GM19455 (cell line): ENCODE results near the gene HOMER2.
"Not testable (repeated sequence)": the region's sequence is repeated elsewhere in the genome, so short reads cannot be mapped to it uniquely, and the experiment has no call there.

Experiments used
- ATAC-seq: cut with Tn5 transposase; IDR thresholded peaks from one replicate; pipeline ENCODE4 v1.9.1; 2021; ENCODE audit not compliant: unreplicated experiment

The HOMER2 gene

DNA sequence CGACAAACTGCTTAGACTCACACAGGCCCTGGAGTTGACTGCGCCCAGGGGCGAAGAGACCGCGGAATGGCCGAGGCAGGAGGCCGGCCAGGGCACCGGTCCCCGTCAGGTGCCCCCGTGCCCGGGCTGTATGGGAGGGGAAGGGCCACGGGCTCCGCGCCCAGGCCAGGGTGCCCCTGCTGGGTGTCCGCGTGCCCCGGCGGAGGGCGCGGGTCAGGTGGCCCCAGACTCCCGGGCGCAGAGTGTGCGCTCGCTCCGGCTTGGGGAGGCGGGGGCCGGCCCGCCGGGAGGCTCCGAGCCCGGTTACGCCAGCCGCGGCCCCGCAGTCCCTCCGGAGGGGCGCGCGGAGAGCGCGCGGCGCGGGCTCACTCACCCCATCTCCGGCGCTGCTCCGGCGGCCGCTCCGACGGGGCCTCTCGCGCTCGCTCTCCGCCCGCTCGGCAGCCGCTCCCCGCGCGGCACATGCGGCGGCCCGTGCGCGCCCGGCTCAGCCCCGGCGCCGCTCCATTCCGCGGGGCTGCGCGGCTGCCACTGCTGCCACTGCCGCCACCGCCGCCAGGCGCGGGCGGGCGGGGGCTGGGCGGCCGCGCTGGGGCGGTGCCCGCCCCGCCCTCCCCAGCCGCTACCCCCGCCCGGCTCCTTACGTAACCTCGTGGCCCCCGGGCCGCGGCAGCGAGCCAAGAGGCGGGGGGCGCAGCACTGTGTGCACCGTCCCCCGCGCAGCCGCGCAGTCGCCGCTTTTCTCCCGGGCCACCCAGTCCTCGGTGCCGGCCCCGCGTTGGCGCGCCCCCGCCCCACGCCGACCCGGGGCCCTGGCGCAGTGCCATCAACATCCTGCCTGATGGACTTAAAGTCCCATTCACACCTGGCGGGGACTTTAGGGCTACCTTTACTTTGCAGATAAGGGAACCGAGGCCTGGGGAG is at the start of gene HOMER2:
Gene HOMER2, minus strand, starts transcription at position 563 of the 924 bp plus-strand sequence. Its CDS starts 185 bp downstream, at position 378.
- ATAC-seq = no peak

DNA sequence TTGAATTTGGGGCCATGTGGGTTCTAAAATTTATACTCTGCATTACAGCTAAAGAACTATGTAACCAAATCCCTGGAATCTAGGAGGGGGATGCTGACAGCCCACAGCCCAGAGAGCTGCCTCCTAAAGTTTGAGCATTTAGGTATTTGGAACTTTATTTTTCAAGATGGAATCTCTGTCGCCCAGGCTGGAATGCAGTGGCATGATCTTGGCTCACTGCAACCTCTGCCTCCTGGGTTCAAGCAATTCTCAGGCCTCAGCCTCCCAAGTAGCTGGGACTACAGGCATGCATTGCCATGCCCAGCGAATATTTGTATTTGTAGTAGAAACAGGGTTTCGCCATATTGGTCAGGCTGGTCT is 48.1 kb upstream of the HOMER2 start:
- not testable (repeated sequence) for ATAC-seq

DNA sequence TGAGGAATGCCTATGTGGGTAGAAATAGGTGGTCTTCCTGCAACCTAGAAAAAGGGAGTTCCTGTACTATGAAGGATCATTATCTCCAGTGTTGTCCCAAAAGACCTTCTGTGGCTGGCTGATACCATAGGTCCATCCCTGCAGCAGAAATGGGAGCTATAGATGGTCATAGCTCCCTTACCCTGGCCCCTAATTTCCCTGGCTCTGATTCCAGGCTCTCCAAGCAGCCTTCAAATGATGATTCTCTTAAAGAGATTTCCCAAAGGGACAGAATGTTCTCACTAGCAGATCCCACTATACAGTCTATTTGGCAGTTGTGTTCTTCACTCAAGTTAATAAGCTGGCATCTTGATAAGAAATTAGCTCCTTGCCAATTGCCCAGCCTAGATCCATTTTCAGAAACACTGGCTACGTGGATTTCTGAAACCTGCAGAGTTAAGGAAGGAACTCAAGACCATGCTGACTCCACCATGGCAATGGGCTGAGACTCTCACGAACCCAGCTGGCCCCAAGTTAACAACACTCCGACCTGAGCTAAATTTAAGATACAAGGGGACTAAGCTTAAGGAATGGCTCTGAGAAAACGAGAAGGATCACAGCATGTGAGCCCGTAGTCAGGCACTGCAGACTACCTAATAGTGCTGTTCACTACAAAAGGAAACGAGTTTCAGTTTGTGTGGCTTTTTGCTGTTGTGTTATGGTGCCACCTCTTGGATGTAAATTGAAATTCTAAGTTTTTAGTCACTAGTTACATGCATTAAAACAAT is 47.6 kb upstream of the HOMER2 start:
- peak; percentile 73 for ATAC-seq

DNA sequence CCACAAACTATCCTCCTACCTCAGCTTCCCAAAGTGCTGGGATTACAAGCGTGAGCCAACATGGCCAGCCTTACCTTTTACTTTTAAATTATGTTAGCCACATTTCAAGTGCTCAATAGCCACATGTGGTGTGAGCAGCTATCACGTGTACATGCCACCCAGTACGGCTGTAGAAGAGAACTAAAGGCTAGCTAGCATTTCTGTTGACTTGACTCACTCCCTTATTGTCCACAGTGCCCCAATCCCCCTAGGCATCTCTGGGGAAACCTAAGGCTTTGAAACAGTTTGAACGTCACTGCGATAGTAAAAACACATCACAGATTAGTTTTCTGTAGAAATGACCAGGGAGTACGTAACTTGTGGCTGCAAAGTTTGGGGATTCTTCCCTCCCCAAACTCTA is 46.9 kb upstream of the HOMER2 start:
- no peak for ATAC-seq

DNA sequence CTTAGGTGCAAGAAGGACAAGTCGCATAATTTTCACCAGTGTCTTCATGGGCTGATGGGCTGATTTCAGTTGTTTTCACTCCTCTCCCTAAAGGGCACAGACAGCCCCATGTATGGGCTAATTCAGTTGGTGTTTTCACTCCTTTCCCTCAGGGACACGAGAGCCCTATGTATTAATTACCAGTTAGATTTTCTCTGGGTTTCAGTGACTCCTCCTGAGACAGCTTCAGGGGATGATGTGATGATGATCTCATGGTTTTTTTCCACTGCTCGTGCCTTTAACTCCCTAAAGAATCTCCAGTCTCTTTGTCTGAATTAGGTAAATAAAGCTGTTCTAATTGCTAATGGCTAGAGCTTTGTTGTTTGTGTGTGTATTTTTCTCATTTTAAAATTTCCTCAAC is 43.4 kb upstream of the HOMER2 start:
- ATAC-seq = no peak

DNA sequence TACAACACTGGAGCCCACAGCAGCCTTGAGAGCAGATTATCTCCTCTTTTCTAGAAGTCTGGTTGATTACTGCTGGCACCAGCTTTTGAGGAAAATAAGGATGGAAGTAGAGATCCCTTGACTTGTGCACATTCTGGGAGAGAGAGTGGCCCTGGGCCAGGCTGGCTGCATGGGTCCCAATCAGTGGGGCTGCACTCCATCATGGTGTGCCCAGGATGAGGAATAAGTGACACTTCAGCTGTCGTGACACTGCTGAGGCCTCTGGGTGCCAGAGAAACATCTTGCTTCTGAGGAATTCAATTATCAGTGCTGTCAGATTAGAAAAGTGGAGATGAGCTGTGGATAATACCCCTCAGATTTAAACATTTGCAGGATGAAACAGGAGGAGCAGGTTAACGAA is 42.6 kb upstream of the HOMER2 start:
- no peak for ATAC-seq

DNA sequence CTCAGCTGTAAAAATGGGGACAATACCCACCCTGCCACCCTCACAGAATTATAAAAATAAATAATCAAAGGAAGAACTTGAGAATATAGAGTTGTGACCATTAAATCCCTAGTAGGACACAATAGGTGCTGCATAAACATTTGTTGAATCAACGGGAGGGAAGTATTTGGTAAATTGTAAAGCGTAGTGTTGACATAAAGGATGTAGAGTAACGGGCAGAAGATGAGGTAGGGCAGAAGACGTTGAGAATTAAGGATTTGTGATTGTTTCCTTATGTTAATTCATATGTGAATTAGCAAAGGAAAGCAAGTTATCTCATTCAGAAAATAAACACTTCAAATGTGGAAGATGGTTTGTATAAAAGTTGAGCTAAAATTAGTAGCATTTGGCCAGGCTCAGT is 40.6 kb upstream of the HOMER2 start:
- no peak for ATAC-seq

DNA sequence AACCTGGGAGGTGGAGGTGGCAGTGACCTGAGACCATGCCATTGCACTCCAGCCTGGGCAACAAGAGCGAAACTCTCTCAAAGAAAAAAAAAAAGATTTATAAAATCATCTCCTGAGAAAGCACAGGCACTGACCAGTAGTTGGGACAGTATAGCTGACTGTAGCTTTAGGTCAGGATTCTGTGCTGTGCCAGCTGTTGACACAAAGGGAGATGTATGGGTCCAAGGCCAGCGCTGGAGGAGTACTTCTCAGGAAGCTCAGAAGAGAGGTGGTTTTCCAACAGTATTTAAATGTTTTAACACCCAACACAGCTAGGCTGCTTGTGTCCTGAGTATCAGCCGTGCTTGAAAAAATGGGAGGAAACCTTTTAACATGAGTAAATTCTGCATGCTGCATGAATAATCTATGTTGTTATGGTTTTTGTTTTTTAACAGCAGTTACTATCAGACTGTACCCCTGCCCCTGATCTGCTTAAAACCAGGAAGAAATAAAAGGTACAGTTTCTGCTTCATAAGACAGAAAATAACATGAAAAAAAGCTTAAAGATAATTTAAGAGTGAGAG is 40.0 kb upstream of the HOMER2 start:
- no peak for ATAC-seq

DNA sequence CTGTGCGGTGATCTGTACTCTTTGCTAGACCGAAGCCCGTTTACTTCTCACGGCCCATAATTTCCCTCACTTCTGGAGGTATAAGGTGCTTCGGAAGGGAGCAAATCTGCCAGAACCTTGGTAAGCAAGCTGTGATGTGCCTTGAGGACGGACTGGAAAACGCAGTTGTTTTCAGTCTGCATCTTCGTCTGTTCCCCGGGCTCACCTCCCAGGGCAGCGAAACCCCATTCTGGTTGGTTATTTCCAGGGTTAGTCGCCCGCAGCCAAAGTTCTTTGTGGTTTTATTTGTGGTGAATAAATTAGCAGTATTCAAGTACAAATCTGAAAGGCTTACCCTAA is 33.9 kb upstream of the HOMER2 start:
- ATAC-seq = peak; percentile 32

DNA sequence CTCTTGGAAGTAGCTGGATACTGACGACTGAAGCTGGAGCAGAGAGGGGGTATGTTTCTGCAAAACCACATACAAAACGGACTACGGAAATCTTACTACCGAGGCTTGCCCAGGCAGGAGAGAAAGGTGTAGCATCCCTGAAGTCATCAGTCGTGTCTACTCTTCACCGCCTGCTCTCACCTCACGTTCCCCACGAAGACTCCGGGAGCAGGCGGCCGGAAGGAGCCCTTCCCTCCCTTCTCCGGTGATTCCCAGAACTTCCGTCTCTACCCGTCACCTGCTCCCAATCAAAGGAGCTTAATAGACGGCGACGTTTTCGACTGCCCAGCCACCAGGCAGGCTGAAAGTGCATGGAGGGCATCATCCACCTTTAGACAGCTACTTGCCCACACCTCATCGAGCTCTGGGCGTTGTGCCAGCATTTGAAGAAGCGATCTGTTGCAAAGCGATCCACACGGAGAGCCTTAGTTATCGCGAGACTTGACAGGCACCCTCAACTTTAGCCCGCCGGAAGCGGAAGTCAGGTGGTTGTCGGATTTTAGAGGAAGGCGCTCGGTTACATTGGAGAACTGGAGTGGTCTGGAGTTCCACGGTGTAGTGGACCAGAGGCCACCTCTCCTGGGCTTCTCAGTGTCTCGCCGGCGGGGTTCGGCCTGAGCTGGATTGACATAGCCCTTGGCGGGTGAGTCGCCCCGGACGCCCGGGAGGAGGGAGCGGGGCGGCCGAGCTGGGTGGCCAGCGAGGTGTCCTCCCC is 33.3 kb upstream of the HOMER2 start, which contains the start of gene RAMAC:
Gene RAMAC, plus strand, starts transcription at position 523 of the 754 bp plus-strand sequence. CDS start 2,809 bp downstream, outside the sequence.
- ATAC-seq = peak; percentile 93

DNA sequence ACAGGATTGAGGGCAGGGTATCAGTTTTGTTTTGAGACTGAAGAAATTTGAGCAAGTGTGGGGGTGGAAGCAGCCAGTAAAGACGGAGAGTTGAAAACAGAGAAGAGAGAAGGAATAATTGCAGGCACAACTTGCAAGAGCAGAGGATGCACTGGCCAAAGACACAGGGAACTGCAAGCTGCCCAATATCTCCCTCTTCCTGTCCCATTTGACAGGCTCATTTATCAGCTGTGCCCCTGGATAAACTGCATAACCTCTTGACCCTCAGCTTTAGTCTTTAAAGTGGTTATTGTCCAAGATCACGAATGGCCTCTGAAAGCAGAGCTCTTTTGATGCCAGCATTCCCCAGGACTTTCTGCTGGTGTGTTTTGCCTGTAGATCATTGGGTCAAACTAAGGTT is 28.5 kb upstream of the HOMER2 start:
- no peak for ATAC-seq

DNA sequence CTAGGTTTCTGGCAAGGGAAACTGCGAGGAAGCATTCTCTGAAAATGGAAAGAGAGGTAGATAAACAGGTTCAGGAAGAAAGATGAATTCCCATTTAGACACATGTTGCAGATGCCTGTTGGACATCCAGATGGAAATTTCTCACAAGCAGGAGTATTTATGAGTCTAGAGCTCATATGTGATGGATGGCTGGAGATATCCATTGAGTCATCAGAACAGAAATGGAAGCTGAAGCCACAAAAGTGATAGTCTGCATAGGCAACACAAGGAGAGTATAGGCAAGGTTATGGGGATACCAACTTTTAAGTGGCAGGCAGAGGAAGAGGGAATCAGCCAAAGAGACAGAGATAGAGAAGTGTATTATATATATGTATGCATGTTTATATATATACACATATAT is 27.2 kb upstream of the HOMER2 start:
- ATAC-seq = no peak

DNA sequence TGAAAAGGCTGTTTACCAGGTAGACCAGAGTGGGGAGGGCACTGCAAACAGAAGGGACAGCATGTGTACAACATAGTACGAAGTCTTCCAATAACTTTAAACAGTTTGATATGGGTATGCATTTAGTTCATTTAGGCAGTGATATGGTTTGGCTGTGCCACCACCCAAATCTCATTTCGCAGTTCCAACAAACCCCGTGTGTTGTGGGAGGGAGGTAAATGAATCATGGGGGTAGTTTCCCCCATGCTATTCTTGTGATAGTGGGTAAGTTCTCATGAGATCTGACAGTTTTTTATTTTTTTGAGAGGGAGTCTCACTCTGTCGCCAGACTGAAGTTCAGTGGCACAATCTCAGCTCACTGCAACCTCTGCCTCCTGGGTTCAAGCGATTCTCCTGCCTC is 25.9 kb upstream of the HOMER2 start:
- ATAC-seq = no peak

DNA sequence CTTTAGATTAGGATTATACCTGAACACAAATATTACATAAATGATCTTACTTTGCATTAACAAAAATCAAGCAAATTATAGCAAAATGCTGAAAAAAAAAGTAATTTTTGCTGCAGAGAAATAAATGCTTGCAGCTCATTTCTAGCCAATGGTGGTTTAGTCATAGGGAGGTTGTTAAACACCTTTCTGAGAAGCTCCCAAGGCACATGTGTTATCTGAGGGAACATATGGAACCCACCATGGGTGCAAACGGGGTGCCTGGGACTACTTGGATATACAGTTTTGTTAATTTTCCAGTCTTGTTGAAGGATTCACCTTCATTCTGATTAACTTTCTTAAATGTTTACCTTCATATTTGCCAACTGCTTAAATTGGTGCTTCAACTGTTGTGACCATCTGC is 24.6 kb upstream of the HOMER2 start:
- ATAC-seq = no peak

DNA sequence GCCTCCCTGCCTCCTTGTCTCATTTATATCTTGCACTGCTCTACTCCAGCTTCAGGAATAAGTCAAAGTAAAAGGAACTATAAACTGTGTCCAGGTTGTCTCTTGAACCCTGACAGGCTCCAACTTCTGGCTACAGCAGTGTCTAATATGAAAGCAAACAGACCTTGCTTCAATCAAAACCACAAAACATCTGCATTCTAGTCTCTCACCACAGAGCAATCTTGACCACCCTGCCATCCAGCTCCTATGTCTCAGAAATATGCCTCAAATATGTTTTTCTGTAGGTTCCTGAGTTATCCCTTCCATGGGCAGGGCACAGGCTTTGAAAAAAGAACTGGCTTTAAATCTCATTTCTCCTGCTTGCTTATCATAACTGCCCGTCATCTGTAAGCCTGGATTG is 20.5 kb upstream of the HOMER2 start:
- ATAC-seq = no peak

DNA sequence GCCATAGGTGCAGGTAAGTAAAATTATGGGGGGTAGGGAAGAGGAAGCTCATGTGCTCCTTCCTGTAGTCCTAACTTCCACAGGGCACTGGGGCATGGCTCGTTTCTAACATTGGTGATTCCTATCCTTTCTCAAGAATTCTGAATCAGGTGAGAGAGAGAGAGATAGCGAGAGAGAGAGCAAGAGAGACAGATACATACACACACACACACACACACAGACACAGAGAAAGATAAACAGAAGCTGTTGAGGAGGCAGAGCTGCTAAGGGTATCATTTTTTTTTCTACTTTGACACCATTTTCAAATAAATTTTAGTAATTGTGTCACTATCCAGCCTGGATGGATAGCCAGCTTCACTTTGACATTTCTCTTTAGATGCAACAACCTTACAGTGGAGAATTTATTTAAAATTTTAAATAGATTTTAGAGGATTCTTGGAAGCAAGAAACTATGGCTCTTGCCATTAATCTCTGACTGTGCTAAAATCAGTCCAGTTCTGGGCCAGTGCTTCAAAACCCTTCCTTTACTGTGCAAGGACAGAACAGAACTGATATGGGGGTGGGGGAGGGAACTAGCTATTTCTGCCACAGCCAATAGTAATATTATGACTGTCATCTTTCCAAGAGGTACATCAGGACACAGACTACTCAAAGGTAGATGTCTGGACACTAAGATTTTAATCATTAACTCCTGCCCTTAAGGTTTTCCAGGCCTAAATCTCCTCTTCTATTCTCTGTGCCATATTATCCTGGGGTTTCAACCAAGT is 18.9 kb upstream of the HOMER2 start:
- ATAC-seq = no peak

DNA sequence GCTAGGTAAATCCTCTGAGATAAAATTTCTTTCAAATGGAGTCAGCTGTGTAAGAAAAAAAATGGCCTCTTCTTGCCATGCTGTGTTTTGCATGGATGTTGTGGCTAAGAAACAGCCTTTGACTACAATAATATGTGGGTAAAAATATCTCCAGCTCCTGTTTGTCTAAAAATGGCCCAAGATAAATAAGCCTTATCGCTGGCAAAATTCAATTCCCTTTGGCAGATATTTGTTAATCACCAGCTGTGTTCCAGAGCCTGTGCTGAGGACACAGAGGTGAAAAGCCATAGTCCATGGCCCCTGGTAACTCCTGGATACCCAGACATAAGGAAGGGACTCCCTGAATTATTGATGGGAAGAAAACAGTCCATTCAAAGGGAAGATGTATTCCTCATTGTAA is 18.2 kb upstream of the HOMER2 start:
- ATAC-seq = no peak

DNA sequence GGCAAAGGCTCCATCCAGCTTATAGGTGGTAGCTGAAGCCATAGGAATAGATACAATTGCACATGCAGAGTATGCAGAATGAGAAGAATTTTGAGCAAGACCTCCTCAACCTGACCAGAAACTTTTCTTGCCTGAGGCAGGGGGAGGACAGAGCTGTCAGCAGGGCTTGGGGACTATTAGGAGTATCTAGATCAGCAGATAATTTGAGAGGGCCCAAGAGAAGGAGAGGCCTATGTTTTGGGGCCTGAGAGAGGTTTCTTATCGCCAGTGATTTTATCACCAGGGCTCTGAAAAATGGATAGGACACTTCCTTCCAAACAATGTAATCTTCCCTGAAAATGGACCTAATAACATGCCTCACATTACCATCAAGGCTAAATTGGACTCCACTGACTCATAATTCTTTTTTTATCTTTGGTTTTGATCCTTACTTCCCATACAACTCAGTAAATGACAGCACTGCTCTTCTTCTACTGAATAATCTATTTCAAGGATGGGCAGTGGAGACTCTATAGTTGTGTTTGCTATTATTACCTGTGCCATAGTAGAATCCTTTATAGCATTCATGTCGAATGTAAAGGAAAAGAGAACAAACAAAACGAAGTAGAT is 17.7 kb upstream of the HOMER2 start:
- no peak for ATAC-seq

DNA sequence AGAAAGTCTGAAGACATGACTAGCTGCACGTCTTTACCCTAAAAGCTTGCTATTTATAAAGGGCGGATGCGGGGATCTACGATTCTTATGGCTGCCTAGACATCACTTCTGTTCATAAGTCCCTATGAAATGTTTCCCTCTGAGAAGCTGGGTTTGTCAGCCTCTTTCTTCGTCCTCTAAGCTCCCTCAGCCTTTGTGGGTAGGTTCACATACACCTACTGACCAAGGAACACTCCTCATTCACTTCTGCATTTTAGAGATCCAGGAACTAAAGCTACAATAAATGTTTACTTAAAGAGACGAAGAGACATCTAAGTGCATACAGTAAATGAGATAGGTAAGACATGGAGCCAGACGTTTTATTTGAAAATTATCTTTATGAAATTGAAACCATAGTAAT is 16.8 kb upstream of the HOMER2 start:
- ATAC-seq = no peak

DNA sequence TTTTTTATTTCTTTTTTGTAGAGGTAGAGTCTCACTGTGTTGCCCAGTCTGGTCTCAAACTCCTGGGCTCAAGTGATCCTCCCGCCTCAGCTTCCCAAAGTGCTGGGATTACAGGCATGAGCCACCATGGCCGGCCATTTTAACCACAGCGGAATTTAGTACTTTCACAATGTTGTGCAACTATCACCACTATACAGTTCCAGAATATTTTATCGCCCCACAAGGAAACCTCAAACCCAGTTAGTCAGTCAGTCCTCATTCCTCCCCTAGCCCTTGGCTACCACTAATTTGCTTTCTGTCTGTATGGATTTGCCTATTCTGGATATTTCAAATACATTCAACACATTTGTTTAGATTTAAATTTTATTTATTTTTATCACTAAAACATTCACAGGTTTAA is 15.5 kb upstream of the HOMER2 start:
- ATAC-seq = no peak
